Neural cell (in vitro differentiated cells): ENCODE data around the gene ZNF230. TPM values are rescaled to one million over a fixed set of nuclear protein-coding genes. Genes with fewer than 3 reads are reported as not detected.
A peak's percentile ranks its signal among the peaks of the same experiment; 100 is the strongest.

ENCODE experiments used
- H2AFZ ChIP-seq: fragments of 200-600, 300-800 bp; sonication (generic), shearing (Covaris generic); 2 replicates; pipeline ENCODE4 v1.6.0; 2014; ENCODE audit warnings: low read depth, mild to moderate bottlenecking, antibody characterized with exemption, low read length, moderate library complexity
- H3F3A ChIP-seq: fragments of 200-600 bp; shearing (Covaris generic); 2 replicates; pipeline ENCODE4 v1.6.1; 2016; ENCODE audit warnings: mild to moderate bottlenecking, moderate library complexity, mixed read lengths, antibody characterized with exemption, low read length; ENCODE audit not compliant: insufficient read depth, poor library complexity, severe bottlenecking
- H3K27ac ChIP-seq: fragments of 200-600, 300-800 bp; sonication (generic), shearing (Covaris generic); 2 replicates; pipeline ENCODE4 v1.5.1; 2014; ENCODE audit warnings: mild to moderate bottlenecking, low read length, moderate library complexity
- H3K27me3 ChIP-seq: fragments of 300-800, 200-600 bp; sonication (generic), shearing (Covaris generic); 2 replicates; pipeline ENCODE4 v1.6.0; 2014; ENCODE audit warnings: mild to moderate bottlenecking, low read depth, low read length, moderate library complexity; ENCODE audit not compliant: insufficient read depth
- H3K36me3 ChIP-seq: fragments of 300-800, 200-600 bp; sonication (generic), shearing (Covaris generic); 2 replicates; pipeline ENCODE4 v1.5.1; 2014; ENCODE audit warnings: mild to moderate bottlenecking, antibody characterized with exemption, low read length, moderate library complexity; ENCODE audit not compliant: insufficient read depth
- H3K4me2 ChIP-seq: fragments of 300-800, 200-600 bp; sonication (generic), shearing (Covaris generic); 2 replicates; pipeline ENCODE4 v1.6.0; 2014; ENCODE audit warnings: mild to moderate bottlenecking, low read length
- H3K4me3 ChIP-seq: fragments of 300-800, 200-600 bp; sonication (generic), shearing (Covaris generic); 2 replicates; pipeline ENCODE4 v1.5.1; 2014; ENCODE audit warnings: mild to moderate bottlenecking, low read length, moderate library complexity
- H3K79me2 ChIP-seq: fragments of 200-600 bp; shearing (Covaris generic); replicated peaks from 2 replicates; pipeline ENCODE4 v1.6.0; 2014; ENCODE audit warnings: mild to moderate bottlenecking, low read length, moderate library complexity; ENCODE audit not compliant: insufficient read depth
- H3K9ac ChIP-seq: fragments of 300-800, 200-600 bp; sonication (generic), shearing (Covaris generic); 2 replicates; pipeline ENCODE4 v1.6.1; 2016; ENCODE audit warnings: mild to moderate bottlenecking, low read length, mixed read lengths
- H3K9me2 ChIP-seq: fragments of 200-600 bp; shearing (Covaris generic); 2 replicates; pipeline ENCODE4 v1.6.1; 2016; ENCODE audit warnings: mild to moderate bottlenecking, low read length, mixed read lengths; ENCODE audit not compliant: insufficient read depth
- H3K9me3 ChIP-seq: fragments of 200-600, 300-800 bp; sonication (generic), shearing (Covaris generic); 2 replicates; pipeline ENCODE4 v1.6.1; 2016; ENCODE audit warnings: mild to moderate bottlenecking, mixed run types, low read length, moderate library complexity, mixed read lengths
- H4K20me1 ChIP-seq: fragments of 200-600 bp; shearing (Covaris generic); 2 replicates; pipeline ENCODE4 v1.6.1; 2016; ENCODE audit warnings: mild to moderate bottlenecking, mixed run types; ENCODE audit not compliant: insufficient read depth
- EP300 ChIP-seq: fragments of 450-650 bp; conservative IDR thresholded peaks from 2 replicates; pipeline ENCODE4 v1.6.1; 2014; ENCODE audit warnings: antibody characterized with exemption, mild to moderate bottlenecking, moderate library complexity; ENCODE audit not compliant: poor library complexity, severe bottlenecking
- EZH2 ChIP-seq: fragments of 200-600, 300-800 bp; shearing (Covaris generic), sonication (generic); IDR thresholded peaks from 2 replicates; pipeline ENCODE4 v1.6.1; 2014; ENCODE audit warnings: antibody characterized with exemption, low read length, borderline replicate concordance, mild to moderate bottlenecking; ENCODE audit not compliant: insufficient read depth, poor library complexity, severe bottlenecking
- MXI1 ChIP-seq: fragments of 450-650 bp; conservative IDR thresholded peaks from 2 replicates; pipeline ENCODE4 v1.6.1; 2014; ENCODE audit warnings: antibody characterized with exemption, mild to moderate bottlenecking; ENCODE audit not compliant: poor library complexity, severe bottlenecking
- POLR2AphosphoS5 ChIP-seq: IDR thresholded peaks from 2 replicates; pipeline ENCODE4 v1.6.1; 2012
- RAD21 ChIP-seq: fragments of 450-650 bp; conservative IDR thresholded peaks from 2 replicates; pipeline ENCODE4 v1.6.1; 2014; ENCODE audit warnings: antibody characterized with exemption, mild to moderate bottlenecking, moderate library complexity
- SMC3 ChIP-seq: fragments of 450-650 bp; conservative IDR thresholded peaks from 2 replicates; pipeline ENCODE4 v1.6.1; 2014; ENCODE audit warnings: antibody characterized with exemption, mild to moderate bottlenecking, moderate library complexity; ENCODE audit not compliant: poor library complexity
- TAF1 ChIP-seq: IDR thresholded peaks from 2 replicates; pipeline ENCODE4 v1.6.1; 2012; ENCODE audit warnings: low read depth
- polyA plus RNA-seq: library from polyadenylated mRNA; depleted of rRNA; stranded (reverse); fragments of >200 nt; gene quantifications from 2 replicates; pipeline ENCODE4 v1.2.3, GENCODE V29; 2014
- TF ChIP-seq, protein P1 (sequence below): fragments of 450-650 bp; IDR thresholded peaks from 2 replicates; pipeline ENCODE4 v1.5.1; 2014; ENCODE audit warnings: antibody characterized with exemption, mild to moderate bottlenecking, moderate library complexity; ENCODE audit not compliant: poor library complexity, severe bottlenecking
- TF ChIP-seq, protein P2 (sequence below): IDR thresholded peaks from 2 replicates; pipeline ENCODE4 v1.6.1; 2012; ENCODE audit warnings: borderline replicate concordance

ZNF230 gene
- polyA plus RNA-seq, 1 donor from 2014 or later: 6.7 TPM

- Histone ChIP-seq H3K9me2 (no peaks in the 10 kb centered on the region), H3K27me3 (no peaks in the 10 kb centered on the region), H3K79me2 (peaks cover 12% of the 10 kb centered on the region), H3K9ac (peak overlapping the region; percentile 53), H2AFZ (peak overlapping the region; percentile 58), H3K27ac (no peak overlapping the region), H3K4me2 (no peak overlapping the region), H3F3A (no peaks in the 10 kb centered on the region), H3K36me3 (no peaks in the 10 kb centered on the region), H3K9me3 (peaks cover 3% of the 10 kb centered on the region), H4K20me1 (no peaks in the 10 kb centered on the region), H3K4me3 (peak overlapping the region; percentile 75)
- TF ChIP-seq SMC3: no peak
- TF ChIP-seq, protein P1, sequence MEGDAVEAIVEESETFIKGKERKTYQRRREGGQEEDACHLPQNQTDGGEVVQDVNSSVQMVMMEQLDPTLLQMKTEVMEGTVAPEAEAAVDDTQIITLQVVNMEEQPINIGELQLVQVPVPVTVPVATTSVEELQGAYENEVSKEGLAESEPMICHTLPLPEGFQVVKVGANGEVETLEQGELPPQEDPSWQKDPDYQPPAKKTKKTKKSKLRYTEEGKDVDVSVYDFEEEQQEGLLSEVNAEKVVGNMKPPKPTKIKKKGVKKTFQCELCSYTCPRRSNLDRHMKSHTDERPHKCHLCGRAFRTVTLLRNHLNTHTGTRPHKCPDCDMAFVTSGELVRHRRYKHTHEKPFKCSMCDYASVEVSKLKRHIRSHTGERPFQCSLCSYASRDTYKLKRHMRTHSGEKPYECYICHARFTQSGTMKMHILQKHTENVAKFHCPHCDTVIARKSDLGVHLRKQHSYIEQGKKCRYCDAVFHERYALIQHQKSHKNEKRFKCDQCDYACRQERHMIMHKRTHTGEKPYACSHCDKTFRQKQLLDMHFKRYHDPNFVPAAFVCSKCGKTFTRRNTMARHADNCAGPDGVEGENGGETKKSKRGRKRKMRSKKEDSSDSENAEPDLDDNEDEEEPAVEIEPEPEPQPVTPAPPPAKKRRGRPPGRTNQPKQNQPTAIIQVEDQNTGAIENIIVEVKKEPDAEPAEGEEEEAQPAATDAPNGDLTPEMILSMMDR: no peak
- TF ChIP-seq RAD21: no peak
- no peak for TF ChIP-seq TAF1
- TF ChIP-seq MXI1: no peak
- no peak for TF ChIP-seq POLR2AphosphoS5
- TF ChIP-seq EP300: no peak
- TF ChIP-seq, protein P2, sequence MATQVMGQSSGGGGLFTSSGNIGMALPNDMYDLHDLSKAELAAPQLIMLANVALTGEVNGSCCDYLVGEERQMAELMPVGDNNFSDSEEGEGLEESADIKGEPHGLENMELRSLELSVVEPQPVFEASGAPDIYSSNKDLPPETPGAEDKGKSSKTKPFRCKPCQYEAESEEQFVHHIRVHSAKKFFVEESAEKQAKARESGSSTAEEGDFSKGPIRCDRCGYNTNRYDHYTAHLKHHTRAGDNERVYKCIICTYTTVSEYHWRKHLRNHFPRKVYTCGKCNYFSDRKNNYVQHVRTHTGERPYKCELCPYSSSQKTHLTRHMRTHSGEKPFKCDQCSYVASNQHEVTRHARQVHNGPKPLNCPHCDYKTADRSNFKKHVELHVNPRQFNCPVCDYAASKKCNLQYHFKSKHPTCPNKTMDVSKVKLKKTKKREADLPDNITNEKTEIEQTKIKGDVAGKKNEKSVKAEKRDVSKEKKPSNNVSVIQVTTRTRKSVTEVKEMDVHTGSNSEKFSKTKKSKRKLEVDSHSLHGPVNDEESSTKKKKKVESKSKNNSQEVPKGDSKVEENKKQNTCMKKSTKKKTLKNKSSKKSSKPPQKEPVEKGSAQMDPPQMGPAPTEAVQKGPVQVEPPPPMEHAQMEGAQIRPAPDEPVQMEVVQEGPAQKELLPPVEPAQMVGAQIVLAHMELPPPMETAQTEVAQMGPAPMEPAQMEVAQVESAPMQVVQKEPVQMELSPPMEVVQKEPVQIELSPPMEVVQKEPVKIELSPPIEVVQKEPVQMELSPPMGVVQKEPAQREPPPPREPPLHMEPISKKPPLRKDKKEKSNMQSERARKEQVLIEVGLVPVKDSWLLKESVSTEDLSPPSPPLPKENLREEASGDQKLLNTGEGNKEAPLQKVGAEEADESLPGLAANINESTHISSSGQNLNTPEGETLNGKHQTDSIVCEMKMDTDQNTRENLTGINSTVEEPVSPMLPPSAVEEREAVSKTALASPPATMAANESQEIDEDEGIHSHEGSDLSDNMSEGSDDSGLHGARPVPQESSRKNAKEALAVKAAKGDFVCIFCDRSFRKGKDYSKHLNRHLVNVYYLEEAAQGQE: no peak
- TF ChIP-seq EZH2: no peak
Observed at GRCh38 chr19:43983544-43983911, 19.2 kb upstream of the ZNF230 start.

DNA sequence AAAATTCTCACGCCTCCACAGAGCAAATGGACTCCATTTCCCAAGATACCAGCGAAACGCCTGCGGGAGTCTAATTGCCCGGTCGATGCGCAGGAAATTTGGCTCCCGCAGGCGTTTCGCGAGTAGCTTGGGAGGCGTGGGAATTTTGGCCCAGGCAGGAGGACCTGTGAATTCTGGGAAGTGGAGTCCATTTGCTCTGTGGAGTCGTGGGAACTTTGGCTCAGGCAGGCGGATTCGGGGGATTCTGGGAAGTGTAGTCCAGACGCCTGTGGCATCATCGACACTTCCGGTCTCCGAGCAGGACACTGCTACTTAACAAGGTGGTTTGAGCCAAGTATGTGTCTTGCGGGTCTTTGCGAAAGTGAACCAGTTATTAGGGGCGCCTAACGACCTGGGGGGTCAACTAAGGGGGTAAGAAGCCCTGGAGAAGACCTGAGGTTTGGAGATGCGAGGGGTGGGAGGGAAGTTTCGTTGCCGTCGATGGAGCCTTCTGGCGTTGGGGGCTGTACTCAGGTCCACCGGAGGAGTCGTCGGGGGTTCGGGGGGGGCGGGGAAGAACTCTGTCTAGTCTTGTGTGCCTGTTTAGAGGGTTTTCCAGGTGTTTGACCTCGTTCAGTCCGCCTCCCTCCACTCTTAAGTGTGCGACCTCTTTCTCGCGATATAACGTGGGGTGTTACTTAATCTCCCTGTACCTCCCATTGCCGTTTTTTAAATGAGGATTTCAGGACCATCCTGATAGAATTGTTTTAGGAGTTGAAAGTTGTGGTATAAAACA lies 18.7 kb upstream of the ZNF230 start, which contains the start of gene ZNF155:
TSS of gene ZNF155 (plus strand) at position 277 of the 775 bp plus-strand sequence. CDS start 4,356 bp downstream, outside the sequence.
- Histone ChIP-seq H3K4me3 (peak within 1 kb of the TSS; percentile 75), H3K27me3 (no peaks in the 10 kb centered on the region), H3K27ac (no peak within 1 kb of the TSS), H2AFZ (peak within 1 kb of the TSS; percentile 58), H3K36me3 (no peaks in the 10 kb centered on the region), H3K4me2 (peak within 1 kb of the TSS; percentile 87), H3K9me2 (no peaks in the 10 kb centered on the region), H3K9me3 (peaks cover 3% of the 10 kb centered on the region), H3F3A (no peaks in the 10 kb centered on the region), H3K9ac (peak within 1 kb of the TSS; percentile 53), H3K79me2 (peaks cover 12% of the 10 kb centered on the region), H4K20me1 (no peaks in the 10 kb centered on the region)
- TF ChIP-seq MXI1: peak; percentile 43
- peak; percentile 34 for TF ChIP-seq POLR2AphosphoS5
- TF ChIP-seq SMC3: no peak
- TF ChIP-seq EP300: no peak
- TF ChIP-seq TAF1: no peak
- TF ChIP-seq, protein P1: no peak
